IMR-90 (cell line): ENCODE results near the gene PFDN5. TPM values are rescaled to one million over a fixed set of nuclear protein-coding genes. Genes with fewer than 3 reads are reported as not detected.

ENCODE experiments used
- polyA plus RNA-seq, 3 experiments: library from polyadenylated mRNA; depleted of rRNA; stranded (reverse); fragments of >200 nt; gene quantifications; 2 replicates each; pipeline ENCODE4 v1.2.3, GENCODE V29; 2012; ENCODE audit warnings: low replicate concordance in 1 of 3
- total RNA-seq: library from RNA; depleted of rRNA; stranded (reverse); fragments of >200 nt; gene quantifications from 2 replicates; pipeline ENCODE4 v1.2.3, GENCODE V29; 2012
- TF ChIP-seq, protein P1 (sequence below): fragments of 150-350 bp; IDR thresholded peaks from 2 replicates; pipeline ENCODE4 v1.6.1; 2016; ENCODE audit warnings: low read depth, mild to moderate bottlenecking, low read length, moderate library complexity, borderline replicate concordance

Gene PFDN5
- total and polyA plus RNA-seq, 2 of the 4 experiments (the other 2 are of a cell fraction), result 1,011 to 1,338 TPM

GRCh38 chr12:53324113-53324778 lies 28.9 kb downstream of the PFDN5 start (continued):
- TF ChIP-seq, protein P1, sequence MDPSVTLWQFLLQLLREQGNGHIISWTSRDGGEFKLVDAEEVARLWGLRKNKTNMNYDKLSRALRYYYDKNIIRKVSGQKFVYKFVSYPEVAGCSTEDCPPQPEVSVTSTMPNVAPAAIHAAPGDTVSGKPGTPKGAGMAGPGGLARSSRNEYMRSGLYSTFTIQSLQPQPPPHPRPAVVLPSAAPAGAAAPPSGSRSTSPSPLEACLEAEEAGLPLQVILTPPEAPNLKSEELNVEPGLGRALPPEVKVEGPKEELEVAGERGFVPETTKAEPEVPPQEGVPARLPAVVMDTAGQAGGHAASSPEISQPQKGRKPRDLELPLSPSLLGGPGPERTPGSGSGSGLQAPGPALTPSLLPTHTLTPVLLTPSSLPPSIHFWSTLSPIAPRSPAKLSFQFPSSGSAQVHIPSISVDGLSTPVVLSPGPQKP, result no peak
